IMR-90 (cell line): ENCODE measurements around the gene SGK1.

Source experiments
- BHLHE40 ChIP-seq: fragments of 150-350 bp; IDR thresholded peaks from 2 replicates; pipeline ENCODE4 v1.6.1; 2016; ENCODE audit warnings: mild to moderate bottlenecking, low read depth, low read length
- CEBPB ChIP-seq: IDR thresholded peaks from 2 replicates; pipeline ENCODE4 v1.6.1; 2012; ENCODE audit warnings: low read depth, low read length, improper control_type of control experiment
- CTCF ChIP-seq: conservative IDR thresholded peaks from 2 replicates; pipeline ENCODE4 v1.5.1; 2012; ENCODE audit warnings: mild to moderate bottlenecking, low read depth, low read length, improper control_type of control experiment
- FOS ChIP-seq: fragments of 150-350 bp; IDR thresholded peaks from 2 replicates; pipeline ENCODE4 v1.6.1; 2016; ENCODE audit warnings: low read depth, low read length
- MXI1 ChIP-seq: IDR thresholded peaks from 2 replicates; pipeline ENCODE4 v1.6.1; 2012; ENCODE audit warnings: low read depth, mild to moderate bottlenecking, low read length, moderate library complexity, borderline replicate concordance
- NFE2L2 ChIP-seq: fragments of 150-350 bp; IDR thresholded peaks from 2 replicates; pipeline ENCODE4 v1.6.1; 2016; ENCODE audit warnings: low read depth, mild to moderate bottlenecking, low read length
- POLR2A ChIP-seq: IDR thresholded peaks from 2 replicates; pipeline ENCODE4 v1.6.1; 2012; ENCODE audit warnings: mild to moderate bottlenecking, low read depth, low read length
- RAD21 ChIP-seq: IDR thresholded peaks from 2 replicates; pipeline ENCODE4 v1.6.1; 2012; ENCODE audit warnings: low read length, improper control_type of control experiment
- RCOR1 ChIP-seq: IDR thresholded peaks from 2 replicates; pipeline ENCODE4 v1.6.1; 2012; ENCODE audit warnings: mild to moderate bottlenecking, low read length, improper control_type of control experiment; ENCODE audit not compliant: insufficient replicate concordance
- SMC3 ChIP-seq: fragments of 150-350 bp; IDR thresholded peaks from 2 replicates; pipeline ENCODE4 v1.6.1; 2016; ENCODE audit warnings: low read depth, mild to moderate bottlenecking, antibody characterized with exemption, low read length, moderate library complexity
- USF2 ChIP-seq: fragments of 150-350 bp; IDR thresholded peaks from 2 replicates; pipeline ENCODE4 v1.6.1; 2017; ENCODE audit warnings: mild to moderate bottlenecking, antibody characterized with exemption, low read length, low read depth

- TF ChIP-seq CTCF (no peak), POLR2A (no peak), BHLHE40 (no peak), RAD21 (no peak), CEBPB (no peak), SMC3 (no peak), RCOR1 (no peak), USF2 (no peak), NFE2L2 (no peak), FOS (no peak), MXI1 (no peak)
Observed at GRCh38 chr6:134323698-134324097, 5.8 kb upstream of the SGK1 start.
